AG09309 (cell line): ENCODE results near the gene IGF2BP1.
"Not testable (repeated sequence)": the region's sequence is repeated elsewhere in the genome, so short reads cannot be mapped to it uniquely, and the experiment has no call there.

ENCODE experiments used
- DNase-seq: peaks from one replicate; pipeline ENCODE4 v3.0.0-alpha.2; 2010; ENCODE audit warnings: low read depth
- H3K4me3 ChIP-seq: 2 replicates; pipeline ENCODE4 v1.5.1; 2011; ENCODE audit warnings: mild to moderate bottlenecking, low read depth, low read length, moderate library complexity; ENCODE audit not compliant: control insufficient read depth
- CTCF ChIP-seq: IDR thresholded peaks from 2 replicates; pipeline ENCODE4 v1.5.1; 2011; ENCODE audit warnings: mild to moderate bottlenecking, low read depth, low read length, inconsistent platforms; ENCODE audit not compliant: insufficient read depth, control insufficient read depth; ENCODE audit errors: missing control alignments

Gene IGF2BP1

GRCh38 chr17:49038544-49038943 is 41.4 kb downstream of the IGF2BP1 start:
- TF ChIP-seq CTCF, result no peak
- DNase-seq, result no peak
- no peak overlapping the region for H3K4me3 ChIP-seq

GRCh38 chr17:49039518-49039917 is 42.3 kb downstream of the IGF2BP1 start:
- not testable (repeated sequence) for DNase-seq, H3K4me3 ChIP-seq

- no peak for TF ChIP-seq CTCF
- DNase-seq, result no peak
- no peak overlapping the region for H3K4me3 ChIP-seq
Measured at GRCh38 chr17:49041527-49041926, 44.3 kb downstream of the IGF2BP1 start.

- no peak for DNase-seq
- TF ChIP-seq CTCF, result no peak
- H3K4me3 ChIP-seq, result no peak overlapping the region
Measured at GRCh38 chr17:49045376-49045775, 48.2 kb downstream of the IGF2BP1 start.

- no peak for DNase-seq
- no peak for TF ChIP-seq CTCF
- H3K4me3 ChIP-seq, result no peak overlapping the region
Measured at GRCh38 chr17:49046912-49047311, 49.7 kb downstream of the IGF2BP1 start.

- TF ChIP-seq CTCF, result no peak
- H3K4me3 ChIP-seq, result no peak overlapping the region
- no peak for DNase-seq
Measured at GRCh38 chr17:49049265-49049664, 52.1 kb downstream of the IGF2BP1 start.

GRCh38 chr17:49050611-49051010 is 53.4 kb downstream of the IGF2BP1 start:
- no peak for TF ChIP-seq CTCF
- H3K4me3 ChIP-seq, result no peak overlapping the region
- DNase-seq, result no peak

GRCh38 chr17:49051269-49051668 is 54.1 kb downstream of the IGF2BP1 start:
- no peak for TF ChIP-seq CTCF
- no peak for DNase-seq
- H3K4me3 ChIP-seq, result no peak overlapping the region
